ENCODE data around the gene SYP.
"Not testable (repeated sequence)": the region's sequence is repeated elsewhere in the genome, so short reads cannot be mapped to it uniquely, and the experiment has no call there.

SYP gene

GRCh38 chrX:49179358-49179757, 20.6 kb downstream of the SYP start:
- H3K4me1 ChIP-seq (ENCODE audit: control insufficient read depth, insufficient read depth, low read length), result peaks cover 5% of the 10 kb centered on the region; the same call in 1 of the 2 replicates
- no peak overlapping the region for H3K27ac ChIP-seq (ENCODE audit: low read depth, low read length)
- no peak overlapping the region for H3K9ac ChIP-seq (ENCODE audit: low read length)
- peaks cover 57% of the 10 kb centered on the region for H3K36me3 ChIP-seq (ENCODE audit: control insufficient read depth, insufficient read depth, low read length)
- no peaks in the 10 kb centered on the region for H3K27me3 ChIP-seq (ENCODE audit: control insufficient read depth, insufficient read depth, low read length)
- H3K9me3 ChIP-seq (ENCODE audit: control insufficient read depth, insufficient read depth, low read depth, low read length), result peaks cover 29% of the 10 kb centered on the region; the same call in 1 of the 2 replicates
- no peak overlapping the region for H3K4me3 ChIP-seq (ENCODE audit: low read depth, low read length)

- Histone ChIP-seq H3K9ac (ENCODE audit: low read length) (no peak overlapping the region), H3K4me3 (ENCODE audit: low read depth, low read length) (no peak overlapping the region), H3K4me1 (ENCODE audit: control insufficient read depth, insufficient read depth, low read length) (0 out of 2 replicates have a peak, but pooled peaks cover 5% of the 10 kb centered on the region), H3K9me3 (ENCODE audit: control insufficient read depth, insufficient read depth, low read depth, low read length) (peaks cover 33% of the 10 kb centered on the region; the same call in 1 of the 2 replicates), H3K36me3 (ENCODE audit: control insufficient read depth, insufficient read depth, low read length) (peaks cover 56% of the 10 kb centered on the region), H3K27me3 (ENCODE audit: control insufficient read depth, insufficient read depth, low read length) (no peaks in the 10 kb centered on the region), H3K27ac (ENCODE audit: low read depth, low read length) (no peak overlapping the region)
Measured at GRCh38 chrX:49178537-49178936, 21.5 kb downstream of the SYP start.

GRCh38 chrX:49177873-49178480, 22.0 kb downstream of the SYP start:
- H3K4me3 ChIP-seq (ENCODE audit: low read depth, low read length), result no peak overlapping the region
- peaks cover 5% of the 10 kb centered on the region; the same call in 1 of the 2 replicates for H3K27me3 ChIP-seq (ENCODE audit: control insufficient read depth, insufficient read depth, low read length)
- no peak overlapping the region for H3K9ac ChIP-seq (ENCODE audit: low read length)
- H3K36me3 ChIP-seq (ENCODE audit: control insufficient read depth, insufficient read depth, low read length), result peaks cover 50% of the 10 kb centered on the region
- H3K27ac ChIP-seq (ENCODE audit: low read depth, low read length), result no peak overlapping the region
- H3K4me1 ChIP-seq (ENCODE audit: control insufficient read depth, insufficient read depth, low read length), result 0 out of 2 replicates have a peak, but pooled peaks cover 5% of the 10 kb centered on the region
- H3K9me3 ChIP-seq (ENCODE audit: control insufficient read depth, insufficient read depth, low read depth, low read length), result peaks cover 36% of the 10 kb centered on the region; the same call in 1 of the 2 replicates

- peaks cover 11% of the 10 kb centered on the region; the same call in 1 of the 2 replicates for H3K27me3 ChIP-seq (ENCODE audit: control insufficient read depth, insufficient read depth, low read length)
- peaks cover 36% of the 10 kb centered on the region; the same call in 1 of the 2 replicates for H3K9me3 ChIP-seq (ENCODE audit: control insufficient read depth, insufficient read depth, low read depth, low read length)
- H3K36me3 ChIP-seq (ENCODE audit: control insufficient read depth, insufficient read depth, low read length), result peaks cover 48% of the 10 kb centered on the region
- no peak overlapping the region for H3K27ac ChIP-seq (ENCODE audit: low read depth, low read length)
- no peak overlapping the region for H3K9ac ChIP-seq (ENCODE audit: low read length)
- H3K4me3 ChIP-seq (ENCODE audit: low read depth, low read length), result no peak overlapping the region
- H3K4me1 ChIP-seq (ENCODE audit: control insufficient read depth, insufficient read depth, low read length), result 0 out of 2 replicates have a peak, but pooled peaks cover 5% of the 10 kb centered on the region
Measured at GRCh38 chrX:49177338-49177833, 22.6 kb downstream of the SYP start.

GRCh38 chrX:49176421-49177326, 23.3 kb downstream of the SYP start:
- Histone ChIP-seq H3K9ac (ENCODE audit: low read length) (no peak overlapping the region), H3K27ac (ENCODE audit: low read depth, low read length) (no peak overlapping the region), H3K36me3 (ENCODE audit: control insufficient read depth, insufficient read depth, low read length) (peaks cover 43% of the 10 kb centered on the region)

GRCh38 chrX:49175435-49176274, 24.3 kb downstream of the SYP start:
- Histone ChIP-seq H3K9me3 (ENCODE audit: control insufficient read depth, insufficient read depth, low read depth, low read length) (peaks cover 33% of the 10 kb centered on the region; the same call in 1 of the 2 replicates), H3K4me1 (ENCODE audit: control insufficient read depth, insufficient read depth, low read length) (0 out of 2 replicates have a peak, but pooled peaks cover 5% of the 10 kb centered on the region), H3K27ac (ENCODE audit: low read depth, low read length) (no peak overlapping the region), H3K36me3 (ENCODE audit: control insufficient read depth, insufficient read depth, low read length) (peaks cover 39% of the 10 kb centered on the region), H3K4me3 (ENCODE audit: low read depth, low read length) (no peak overlapping the region), H3K9ac (ENCODE audit: low read length) (no peak overlapping the region), H3K27me3 (ENCODE audit: control insufficient read depth, insufficient read depth, low read length) (peaks cover 22% of the 10 kb centered on the region)

More at GRCh38 chrX:49176421-49177326, 23.3 kb downstream of the SYP start:
- Histone ChIP-seq H3K27me3 (ENCODE audit: control insufficient read depth, insufficient read depth, low read length) (peaks cover 18% of the 10 kb centered on the region), H3K9me3 (ENCODE audit: control insufficient read depth, insufficient read depth, low read depth, low read length) (peaks cover 33% of the 10 kb centered on the region; the same call in 1 of the 2 replicates), H3K4me1 (ENCODE audit: control insufficient read depth, insufficient read depth, low read length) (0 out of 2 replicates have a peak, but pooled peaks cover 5% of the 10 kb centered on the region), H3K4me3 (ENCODE audit: low read depth, low read length) (no peak overlapping the region)

GRCh38 chrX:49174723-49175122, 25.3 kb downstream of the SYP start:
- Histone ChIP-seq H3K9ac (ENCODE audit: low read length) (no peak overlapping the region), H3K4me1 (ENCODE audit: control insufficient read depth, insufficient read depth, low read length) (0 out of 2 replicates have a peak, but pooled peaks cover 5% of the 10 kb centered on the region), H3K27ac (ENCODE audit: low read depth, low read length) (no peak overlapping the region), H3K4me3 (ENCODE audit: low read depth, low read length) (no peak overlapping the region), H3K9me3 (ENCODE audit: control insufficient read depth, insufficient read depth, low read depth, low read length) (peaks cover 29% of the 10 kb centered on the region; the same call in 1 of the 2 replicates), H3K27me3 (ENCODE audit: control insufficient read depth, insufficient read depth, low read length) (peaks cover 22% of the 10 kb centered on the region), H3K36me3 (ENCODE audit: control insufficient read depth, insufficient read depth, low read length) (peaks cover 32% of the 10 kb centered on the region)

GRCh38 chrX:49173544-49173943, 26.4 kb downstream of the SYP start:
- H3K27ac ChIP-seq (ENCODE audit: low read depth, low read length), result not testable (repeated sequence)
- Histone ChIP-seq H3K36me3 (ENCODE audit: control insufficient read depth, insufficient read depth, low read length) (peaks cover 20% of the 10 kb centered on the region), H3K9me3 (ENCODE audit: control insufficient read depth, insufficient read depth, low read depth, low read length) (peaks cover 32% of the 10 kb centered on the region; the same call in 1 of the 2 replicates)

GRCh38 chrX:49172280-49172780, 27.7 kb downstream of the SYP start:
- Histone ChIP-seq H3K9me3 (ENCODE audit: control insufficient read depth, insufficient read depth, low read depth, low read length) (peaks cover 23% of the 10 kb centered on the region; the same call in 1 of the 2 replicates), H3K27me3 (ENCODE audit: control insufficient read depth, insufficient read depth, low read length) (peaks cover 26% of the 10 kb centered on the region), H3K4me3 (ENCODE audit: low read depth, low read length) (peak overlapping the region; percentile 60), H3K27ac (ENCODE audit: low read depth, low read length) (no peak overlapping the region), H3K36me3 (ENCODE audit: control insufficient read depth, insufficient read depth, low read length) (peaks cover 8% of the 10 kb centered on the region), H3K4me1 (ENCODE audit: control insufficient read depth, insufficient read depth, low read length) (peaks cover 10% of the 10 kb centered on the region; the same call in 1 of the 2 replicates), H3K9ac (ENCODE audit: low read length) (no peak overlapping the region)

More at GRCh38 chrX:49173544-49173943, 26.4 kb downstream of the SYP start:
- H3K4me3 ChIP-seq (ENCODE audit: low read depth, low read length); H3K9ac ChIP-seq (ENCODE audit: low read length); H3K4me1 ChIP-seq (ENCODE audit: control insufficient read depth, insufficient read depth, low read length): not testable (repeated sequence)
- peaks cover 22% of the 10 kb centered on the region for H3K27me3 ChIP-seq (ENCODE audit: control insufficient read depth, insufficient read depth, low read length)

GRCh38 chrX:49171752-49172279, 28.2 kb downstream of the SYP start, which contains the start of gene PLP2:
TSS of gene PLP2 (plus strand) at chrX:49171898. CDS start at chrX:49172001, 103 bp downstream.
- peaks cover 8% of the 10 kb centered on the region for H3K36me3 ChIP-seq (ENCODE audit: control insufficient read depth, insufficient read depth, low read length)
- H3K27ac ChIP-seq (ENCODE audit: low read depth, low read length), result no peak within 1 kb of the TSS
- H3K4me1 ChIP-seq (ENCODE audit: control insufficient read depth, insufficient read depth, low read length), result peaks cover 12% of the 10 kb centered on the region; the same call in 1 of the 2 replicates
- H3K4me3 ChIP-seq (ENCODE audit: low read depth, low read length), result peak within 1 kb of the TSS; percentile 60
- peaks cover 26% of the 10 kb centered on the region for H3K27me3 ChIP-seq (ENCODE audit: control insufficient read depth, insufficient read depth, low read length)
- peaks cover 20% of the 10 kb centered on the region; the same call in 1 of the 2 replicates for H3K9me3 ChIP-seq (ENCODE audit: control insufficient read depth, insufficient read depth, low read depth, low read length)
- no peak within 1 kb of the TSS for H3K9ac ChIP-seq (ENCODE audit: low read length)

All from HUES6 (cell line).